Stimulated activated naive B cell treated with anti-CD40 and anti-IgM and Interleukin-4, amounts not matched to agents 10 μg/mL and 1 μg/mL and 100 μg/mL, for 72 hours (primary cell): ENCODE measurements around the gene ACKR1.

Source experiments
- ATAC-seq, 2 donors: fragments of 150-1000 bp; cut with Tn5 transposase; replicated peaks; 2 replicates each; pipeline ENCODE4 v1.10.0; 2021; ENCODE audit warnings: moderate library complexity in 1 of 2
- DNase-seq: peaks from one replicate; pipeline ENCODE4 v3.0.0; 2021
- H3K27ac Mint-ChIP-seq: one replicate; pipeline ENCODE4 v1.8.0; 2022; ENCODE audit warnings: mild to moderate bottlenecking, mixed read lengths
- H3K27me3 Mint-ChIP-seq, 2 donors: one replicate each; pipeline ENCODE4 v1.8.0; 2022; ENCODE audit warnings: mixed read lengths in 2 of 2
- H3K36me3 Mint-ChIP-seq, 2 donors: one replicate each; pipeline ENCODE4 v1.8.0; 2022; ENCODE audit warnings: mixed read lengths in 2 of 2, mild to moderate bottlenecking in 1 of 2
- H3K4me1 Mint-ChIP-seq, 2 donors: one replicate each; pipeline ENCODE4 v1.8.0; 2022; ENCODE audit warnings: mixed read lengths in 2 of 2, mild to moderate bottlenecking in 1 of 2
- H3K4me3 Mint-ChIP-seq, 2 donors: one replicate each; pipeline ENCODE4 v1.8.0; 2022; ENCODE audit warnings: mild to moderate bottlenecking in 2 of 2, mixed read lengths in 2 of 2, moderate library complexity in 1 of 2
- H3K9me3 Mint-ChIP-seq, 2 donors: one replicate each; pipeline ENCODE4 v1.8.0; 2022; ENCODE audit warnings: mixed read lengths in 2 of 2, mild to moderate bottlenecking in 1 of 2

The ACKR1 gene

GRCh38 chr1:159222075-159222865, 17.6 kb downstream of the ACKR1 start:
- Mint-ChIP-seq H3K27ac (no peak overlapping the region), H3K36me3 (no peaks in the 10 kb centered on the region), H3K4me1 (no peaks in the 10 kb centered on the region), H3K9me3 (no peaks in the 10 kb centered on the region), H3K27me3 (peaks cover 36 to 38% of the 10 kb centered on the region in 2 donors), H3K4me3 (no peak overlapping the region)
- DNase-seq (no peak), ATAC-seq (no peak)

DNA sequence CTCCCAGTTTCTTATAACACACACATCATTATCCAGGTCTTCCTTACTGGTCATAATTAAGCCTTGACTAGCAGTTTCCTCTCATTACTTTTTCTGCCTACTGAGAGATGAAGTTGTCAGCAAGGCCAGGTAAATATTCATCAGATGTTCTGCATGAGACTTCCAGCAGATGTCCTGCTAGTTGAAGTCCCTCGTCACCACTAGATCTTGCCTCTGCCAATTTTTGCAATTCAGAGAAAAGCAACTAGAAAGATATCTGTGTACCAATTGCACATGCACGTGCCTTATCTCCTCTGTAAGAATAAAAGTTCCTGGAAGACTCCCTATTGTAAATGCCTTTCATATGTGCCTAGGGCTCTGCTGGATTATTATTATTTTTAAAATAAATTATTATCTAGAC, 18.3 kb downstream of the ACKR1 start:
- Mint-ChIP-seq H3K27ac (no peak overlapping the region), H3K4me1 (no peaks in the 10 kb centered on the region), H3K36me3 (no peaks in the 10 kb centered on the region), H3K27me3 (peaks cover 35 to 39% of the 10 kb centered on the region in 2 donors), H3K9me3 (no peaks in the 10 kb centered on the region), H3K4me3 (no peak overlapping the region)
- DNase-seq (no peak), ATAC-seq (no peak)

GRCh38 chr1:159228554-159228953, 23.9 kb downstream of the ACKR1 start:
- ATAC-seq, result no peak
- DNase-seq, result no peak

DNA sequence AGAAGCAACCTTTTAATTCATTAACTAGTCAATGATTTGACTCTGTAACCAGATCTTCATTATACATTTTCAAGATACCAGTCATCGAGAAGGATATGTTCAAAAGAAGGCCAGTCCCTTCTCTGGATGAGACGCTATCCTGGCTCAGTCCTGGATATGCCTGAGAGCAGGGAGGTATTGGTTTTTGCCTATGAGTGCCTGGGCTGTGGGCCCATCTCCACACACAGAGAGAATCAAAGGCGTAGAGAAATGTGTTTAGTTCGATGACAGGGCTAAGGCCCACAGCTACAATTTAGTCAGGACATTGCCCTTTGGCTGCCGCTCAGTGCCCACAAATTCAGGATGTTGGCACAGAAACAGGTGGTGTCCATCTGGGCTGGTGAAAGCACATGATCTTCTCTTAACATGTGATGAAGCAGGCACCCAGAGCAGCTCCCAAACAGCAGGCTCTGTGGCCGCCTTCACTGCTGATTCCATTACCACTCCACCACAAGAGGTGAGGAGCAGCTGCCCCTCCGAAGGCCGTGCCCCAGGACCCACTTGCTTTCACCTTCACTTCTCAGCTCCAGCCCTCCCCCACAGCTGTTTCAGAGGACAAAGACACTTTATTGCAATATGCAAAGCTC, 24.7 kb downstream of the ACKR1 start:
- no peak for ATAC-seq
- no peak for DNase-seq
- H3K4me3 Mint-ChIP-seq, result no peak overlapping the region

More at GRCh38 chr1:159228554-159228953, 23.9 kb downstream of the ACKR1 start:
- Mint-ChIP-seq H3K27me3 (peaks cover 25 to 42% of the 10 kb centered on the region in 2 donors), H3K9me3 (no peaks in the 10 kb centered on the region), H3K36me3 (no peaks in the 10 kb centered on the region), H3K27ac (no peak overlapping the region), H3K4me3 (no peak overlapping the region), H3K4me1 (no peaks in the 10 kb centered on the region)

DNA sequence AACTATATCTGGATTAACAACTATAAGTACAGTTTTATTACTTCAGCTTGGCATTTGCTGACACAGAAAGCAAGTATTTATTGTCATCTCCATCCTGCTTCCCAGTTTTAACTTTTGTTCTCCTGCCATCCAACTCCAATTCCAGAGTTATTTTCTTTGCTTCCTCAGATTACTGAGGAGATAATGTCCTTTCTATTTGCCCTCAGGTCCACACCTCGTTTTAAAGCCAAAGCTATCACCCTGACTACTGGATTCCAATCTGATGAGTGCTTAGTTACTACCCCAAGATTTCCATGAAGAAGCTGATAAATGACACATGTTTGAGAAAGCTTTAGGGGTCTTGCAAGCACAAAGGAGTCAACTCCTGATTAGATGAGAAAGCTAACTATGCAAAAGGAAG, 25.2 kb downstream of the ACKR1 start:
- no peak overlapping the region for H3K4me3 Mint-ChIP-seq
- ATAC-seq, result no peak
- H3K36me3 Mint-ChIP-seq, result no peaks in the 10 kb centered on the region
- no peak for DNase-seq
- peaks cover 0 to 2% of the 10 kb centered on the region in 2 donors for H3K9me3 Mint-ChIP-seq
- peaks cover 20 to 32% of the 10 kb centered on the region in 2 donors for H3K27me3 Mint-ChIP-seq
- no peaks in the 10 kb centered on the region for H3K4me1 Mint-ChIP-seq
- no peak overlapping the region for H3K27ac Mint-ChIP-seq

More for the DNA sequence above, 24.7 kb downstream of the ACKR1 start:
- no peak overlapping the region for H3K27ac Mint-ChIP-seq
- no peaks in the 10 kb centered on the region for H3K36me3 Mint-ChIP-seq
- no peaks in the 10 kb centered on the region for H3K9me3 Mint-ChIP-seq
- no peaks in the 10 kb centered on the region for H3K4me1 Mint-ChIP-seq
- peaks cover 19 to 35% of the 10 kb centered on the region in 2 donors for H3K27me3 Mint-ChIP-seq

DNA sequence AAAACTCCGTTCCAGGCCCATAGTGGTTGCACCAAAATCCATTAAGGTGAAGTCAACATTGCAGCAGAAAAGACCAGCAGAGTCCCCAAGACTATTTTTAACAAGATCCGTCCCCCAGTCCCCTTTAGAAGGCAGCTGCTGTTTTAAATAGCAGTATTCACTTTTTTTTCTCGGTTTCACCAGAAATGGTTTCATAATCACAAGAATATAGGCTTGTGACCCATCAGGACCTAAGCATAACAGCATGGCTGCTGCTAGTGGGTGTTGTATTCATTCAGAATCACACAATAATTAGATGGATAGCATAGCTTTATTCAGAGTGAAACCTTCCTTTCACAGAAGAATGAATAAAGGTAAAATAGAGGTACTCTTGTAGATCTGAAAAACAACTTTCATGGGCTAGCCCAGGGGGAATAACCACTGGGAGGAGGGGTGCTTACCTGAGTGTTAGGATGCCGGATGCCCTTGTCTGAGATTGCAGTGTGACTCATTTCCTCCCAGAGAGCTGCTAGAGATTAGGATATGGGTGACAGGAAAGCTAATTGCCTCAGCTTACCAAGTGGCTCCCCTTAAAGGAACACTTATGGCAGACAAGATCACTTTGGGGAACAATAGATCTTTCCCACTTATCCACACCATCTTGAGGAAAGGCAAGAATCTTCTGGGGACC, 35.0 kb downstream of the ACKR1 start:
- H3K27ac Mint-ChIP-seq, result no peak overlapping the region
- no peaks in the 10 kb centered on the region for H3K4me1 Mint-ChIP-seq
- H3K27me3 Mint-ChIP-seq, result peaks cover 13 to 15% of the 10 kb centered on the region in 2 donors
- ATAC-seq (peak in 1 of 2 donors; percentile 34), DNase-seq (no peak)
- H3K9me3 Mint-ChIP-seq, result peaks cover 0 to 3% of the 10 kb centered on the region in 2 donors
- no peak overlapping the region for H3K4me3 Mint-ChIP-seq
- no peaks in the 10 kb centered on the region for H3K36me3 Mint-ChIP-seq

- Mint-ChIP-seq H3K27ac (no peak overlapping the region), H3K36me3 (no peaks in the 10 kb centered on the region), H3K9me3 (peaks cover 10 to 19% of the 10 kb centered on the region in 2 donors), H3K27me3 (peaks cover 40 to 42% of the 10 kb centered on the region in 2 donors), H3K4me1 (no peaks in the 10 kb centered on the region), H3K4me3 (no peak overlapping the region)
- DNase-seq (no peak), ATAC-seq (no peak)
Measured at GRCh38 chr1:159247266-159247665, 42.6 kb downstream of the ACKR1 start.

DNA sequence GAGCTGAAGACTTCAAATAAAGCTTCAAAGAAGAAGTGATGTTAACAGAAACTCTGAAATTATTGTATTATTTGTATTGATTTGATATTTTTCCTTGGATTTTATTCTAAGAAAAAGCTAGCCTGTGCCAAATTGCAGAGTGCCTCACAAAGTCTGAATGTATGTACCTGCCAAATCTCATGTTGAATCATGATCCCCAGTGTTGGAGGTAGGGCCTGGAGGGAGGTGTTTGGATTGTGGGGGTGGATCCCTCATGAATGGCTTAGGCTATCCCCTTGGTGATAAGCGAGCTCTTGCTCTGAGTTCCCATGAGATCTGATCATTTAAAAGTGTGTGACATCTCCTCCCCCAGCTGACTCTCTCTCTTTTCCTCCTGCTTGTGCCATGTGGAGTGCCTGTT, 43.6 kb downstream of the ACKR1 start:
- Mint-ChIP-seq H3K4me1 (no peaks in the 10 kb centered on the region), H3K27me3 (peaks cover 47 to 49% of the 10 kb centered on the region in 2 donors)
- DNase-seq, result no peak

GRCh38 chr1:159250638-159251216, 46.1 kb downstream of the ACKR1 start:
- no peak overlapping the region for H3K27ac Mint-ChIP-seq
- H3K9me3 Mint-ChIP-seq, result peaks cover 9 to 18% of the 10 kb centered on the region in 2 donors
- no peak for DNase-seq
- no peaks in the 10 kb centered on the region for H3K4me1 Mint-ChIP-seq
- H3K27me3 Mint-ChIP-seq, result peaks cover 47 to 53% of the 10 kb centered on the region in 2 donors
- no peaks in the 10 kb centered on the region for H3K36me3 Mint-ChIP-seq
- no peak for ATAC-seq
- no peak overlapping the region for H3K4me3 Mint-ChIP-seq

More for the DNA sequence above, 43.6 kb downstream of the ACKR1 start:
- Mint-ChIP-seq H3K36me3 (no peaks in the 10 kb centered on the region), H3K9me3 (peaks cover 9 to 19% of the 10 kb centered on the region in 2 donors), H3K27ac (no peak overlapping the region), H3K4me3 (no peak overlapping the region)
- ATAC-seq, result no peak
